ENCODE results near the gene LIN28A.

Gene LIN28A

DNA sequence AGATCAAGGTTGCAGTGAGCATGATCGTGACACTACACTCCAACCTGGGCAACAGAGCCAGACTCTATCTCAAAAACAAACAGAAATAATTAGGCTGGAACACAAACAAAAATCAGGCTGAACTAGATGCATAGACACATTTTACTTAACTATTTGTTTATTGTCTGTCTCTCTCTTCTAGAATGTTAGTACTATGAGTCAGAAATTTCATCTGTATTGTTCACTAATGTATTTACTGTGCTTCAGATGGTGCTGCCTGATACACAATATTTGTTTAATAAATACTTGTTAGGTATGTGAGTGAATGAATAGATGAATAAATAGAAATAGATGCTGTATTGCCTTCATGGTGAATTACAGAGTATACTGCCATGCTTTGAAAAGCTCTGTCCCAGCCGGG, 6.0 kb upstream of the LIN28A start:
- no peak for FAIRE-seq
- DNase-seq (ENCODE audit: insufficient read length, low spot score), result no peak
- no peak for TF ChIP-seq CTCF (IDR thresholded peaks at IDR 0.05; ENCODE audit: insufficient read depth, missing control alignments)

GRCh38 chr1:26405281-26405915, 5.2 kb upstream of the LIN28A start:
- DNase-seq (ENCODE audit: insufficient read length, low spot score) (no peak), FAIRE-seq (no peak)

DNA sequence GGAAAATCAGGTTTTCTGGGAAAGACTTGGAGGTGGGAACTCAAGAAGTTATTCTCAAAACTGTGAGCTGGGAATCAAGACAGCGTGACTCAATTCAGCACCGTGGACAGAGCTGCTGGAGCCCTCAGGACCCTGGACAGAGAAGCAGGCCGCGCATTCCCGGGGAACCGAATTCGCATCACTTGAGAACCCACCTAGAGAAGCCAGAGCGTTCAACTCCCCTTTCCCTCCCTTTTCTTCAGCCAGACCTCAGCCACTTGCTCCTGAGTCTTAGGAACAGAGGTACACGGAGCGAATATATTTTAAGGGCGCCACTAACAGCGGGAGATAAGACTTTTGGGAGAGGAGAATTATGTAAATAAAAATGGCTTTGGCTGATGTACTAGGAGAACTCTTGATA, 2.0 kb upstream of the LIN28A start:
- TF ChIP-seq CTCF (IDR thresholded peaks at IDR 0.05; ENCODE audit: insufficient read depth, missing control alignments), result no peak
- no peak for DNase-seq (ENCODE audit: insufficient read length, low spot score)
- no peak for FAIRE-seq

More at GRCh38 chr1:26405281-26405915, 5.2 kb upstream of the LIN28A start:
- TF ChIP-seq CTCF (IDR thresholded peaks at IDR 0.05; ENCODE audit: insufficient read depth, missing control alignments), result no peak

GRCh38 chr1:26409191-26409807, 1.3 kb upstream of the LIN28A start:
- DNase-seq (ENCODE audit: insufficient read length, low spot score) (no peak), FAIRE-seq (no peak)
- no peak for TF ChIP-seq CTCF (IDR thresholded peaks at IDR 0.05; ENCODE audit: insufficient read depth, missing control alignments)

DNA sequence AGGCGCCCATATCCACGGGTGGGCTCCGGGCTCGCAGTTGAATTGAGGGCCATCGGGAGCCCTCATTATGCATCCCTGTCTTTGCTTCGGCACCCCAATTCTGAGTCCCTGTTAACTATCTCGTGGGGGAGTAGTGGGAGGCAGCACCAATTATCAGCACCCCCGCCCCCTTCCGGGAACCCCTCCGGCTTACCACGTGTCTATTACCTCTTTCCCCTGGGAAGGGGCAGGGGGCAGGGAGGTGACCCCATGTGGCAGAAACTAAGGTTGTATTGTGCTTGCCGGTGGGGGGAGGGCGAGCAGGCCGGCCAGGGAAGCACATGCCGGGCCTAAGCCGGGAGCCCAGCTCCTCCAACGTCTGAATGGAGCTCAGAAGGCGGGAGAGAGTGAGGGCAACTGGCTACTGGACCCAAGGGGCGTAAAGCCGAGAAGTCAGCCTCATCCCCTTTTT, 1.0 kb downstream of the LIN28A start:
- DNase-seq (ENCODE audit: insufficient read length, low spot score) (no peak), FAIRE-seq (no peak)
- no peak for TF ChIP-seq CTCF (IDR thresholded peaks at IDR 0.05; ENCODE audit: insufficient read depth, missing control alignments)

- no peak for TF ChIP-seq CTCF (IDR thresholded peaks at IDR 0.05; ENCODE audit: insufficient read depth, missing control alignments)
- DNase-seq (ENCODE audit: insufficient read length, low spot score) (no peak), FAIRE-seq (no peak)
Measured at GRCh38 chr1:26412180-26412840, 1.7 kb downstream of the LIN28A start.

- no peak for TF ChIP-seq CTCF (IDR thresholded peaks at IDR 0.05; ENCODE audit: insufficient read depth, missing control alignments)
- DNase-seq (ENCODE audit: insufficient read length, low spot score) (no peak), FAIRE-seq (no peak)
Measured at GRCh38 chr1:26413031-26413430, 2.4 kb downstream of the LIN28A start.
